ENCODE data around the gene CACNA2D3. TPM values are rescaled to one million over a fixed set of nuclear protein-coding genes. Genes with fewer than 3 reads are reported as not detected.

The CACNA2D3 gene
- total and polyA plus RNA-seq, 2 donors from 2014 or later: 5.7 to 11.2 TPM

GRCh38 chr3:54578417-54578816, 456.1 kb downstream of the CACNA2D3 start:
- Histone ChIP-seq H3K9me3 (ENCODE audit: control insufficient read depth in 2 of 3, insufficient read depth in 1 of 3, low read length in 3 of 3) (no peaks in the 10 kb centered on the region), H3K9ac (ENCODE audit: low read length in 3 of 3) (no peak overlapping the region), H3K36me3 (ENCODE audit: control insufficient read depth in 2 of 3, insufficient read depth in 3 of 3, low read length in 3 of 3) (no peaks in the 10 kb centered on the region), H3K27me3 (ENCODE audit: control insufficient read depth, insufficient read depth, low read length) (no peaks in the 10 kb centered on the region), H3K4me1 (ENCODE audit: control insufficient read depth in 2 of 3, insufficient read depth in 2 of 3, low read depth in 1 of 3, low read length in 3 of 3) (no peaks in the 10 kb centered on the region), H3K27ac (ENCODE audit: low read depth in 2 of 2, low read length in 2 of 2) (no peak overlapping the region), H3K4me3 (ENCODE audit: low read length in 3 of 3) (no peak overlapping the region)
- intact Hi-C loops (cut with DNase I): no loop called here
- no peak for TF ChIP-seq CTCF (IDR thresholded peaks at IDR 0.05; ENCODE audit: borderline replicate concordance, extremely low read depth, insufficient read depth)
- DNase-seq (peak in 1 of 5 donors; percentile 15), FAIRE-seq (no peak)

GRCh38 chr3:54580453-54580852, 458.1 kb downstream of the CACNA2D3 start:
- Histone ChIP-seq H3K27ac (ENCODE audit: low read depth in 2 of 2, low read length in 2 of 2) (no peak overlapping the region), H3K4me1 (ENCODE audit: control insufficient read depth in 2 of 3, insufficient read depth in 2 of 3, low read depth in 1 of 3, low read length in 3 of 3) (no peaks in the 10 kb centered on the region), H3K4me3 (ENCODE audit: low read length in 3 of 3) (no peak overlapping the region), H3K36me3 (ENCODE audit: control insufficient read depth in 2 of 3, insufficient read depth in 3 of 3, low read length in 3 of 3) (no peaks in the 10 kb centered on the region), H3K27me3 (ENCODE audit: control insufficient read depth, insufficient read depth, low read length) (no peaks in the 10 kb centered on the region), H3K9ac (ENCODE audit: low read length in 3 of 3) (no peak overlapping the region), H3K9me3 (ENCODE audit: control insufficient read depth in 2 of 3, insufficient read depth in 1 of 3, low read length in 3 of 3) (no peaks in the 10 kb centered on the region)
- TF ChIP-seq CTCF (IDR thresholded peaks at IDR 0.05; ENCODE audit: borderline replicate concordance, extremely low read depth, insufficient read depth): no peak
- DNase-seq (no peak), FAIRE-seq (no peak)
- intact Hi-C loops (cut with DNase I): no loop called here

- H3K9me3 ChIP-seq (ENCODE audit: control insufficient read depth in 2 of 3, insufficient read depth in 1 of 3, low read length in 3 of 3): no peaks in the 10 kb centered on the region
- no peaks in the 10 kb centered on the region for H3K4me1 ChIP-seq (ENCODE audit: control insufficient read depth in 2 of 3, insufficient read depth in 2 of 3, low read depth in 1 of 3, low read length in 3 of 3)
- H3K36me3 ChIP-seq (ENCODE audit: control insufficient read depth in 2 of 3, insufficient read depth in 3 of 3, low read length in 3 of 3): no peaks in the 10 kb centered on the region
- no peak for FAIRE-seq
- no peaks in the 10 kb centered on the region for H3K27me3 ChIP-seq (ENCODE audit: control insufficient read depth, insufficient read depth, low read length)
- H3K9ac ChIP-seq (ENCODE audit: low read length in 3 of 3): no peak overlapping the region
- H3K4me3 ChIP-seq (ENCODE audit: low read length in 3 of 3): no peak overlapping the region
- no peak overlapping the region for H3K27ac ChIP-seq (ENCODE audit: low read depth in 2 of 2, low read length in 2 of 2)
- no peak for DNase-seq
- no peak for TF ChIP-seq CTCF (IDR thresholded peaks at IDR 0.05; ENCODE audit: borderline replicate concordance, extremely low read depth, insufficient read depth)
- intact Hi-C loops (cut with DNase I): no loop called here
These were observed 460.1 kb downstream of the CACNA2D3 start for GRCh38 chr3:54582424-54582823.

GRCh38 chr3:54591157-54591556, 468.8 kb downstream of the CACNA2D3 start:
- intact Hi-C loops (cut with DNase I): no loop called here
- TF ChIP-seq CTCF (IDR thresholded peaks at IDR 0.05; ENCODE audit: borderline replicate concordance, extremely low read depth, insufficient read depth): no peak
- no peak for FAIRE-seq

More at GRCh38 chr3:54591157-54591556, 468.8 kb downstream of the CACNA2D3 start:
- H3K9ac ChIP-seq (ENCODE audit: low read length in 3 of 3): no peak overlapping the region
- H3K27me3 ChIP-seq (ENCODE audit: control insufficient read depth, insufficient read depth, low read length): no peaks in the 10 kb centered on the region
- no peak overlapping the region for H3K27ac ChIP-seq (ENCODE audit: low read depth in 2 of 2, low read length in 2 of 2)
- no peak overlapping the region for H3K4me3 ChIP-seq (ENCODE audit: low read length in 3 of 3)
- H3K36me3 ChIP-seq (ENCODE audit: control insufficient read depth in 2 of 3, insufficient read depth in 3 of 3, low read length in 3 of 3): no peaks in the 10 kb centered on the region
- no peaks in the 10 kb centered on the region for H3K4me1 ChIP-seq (ENCODE audit: control insufficient read depth in 2 of 3, insufficient read depth in 2 of 3, low read depth in 1 of 3, low read length in 3 of 3)
- no peaks in the 10 kb centered on the region for H3K9me3 ChIP-seq (ENCODE audit: control insufficient read depth in 2 of 3, insufficient read depth in 1 of 3, low read length in 3 of 3)
- no peak for DNase-seq

Measured in kidney (tissue), 14 donors.